Measurements from ENCODE around the gene DYNLL1.
"Not testable (repeated sequence)": the region's sequence is repeated elsewhere in the genome, so short reads cannot be mapped to it uniquely, and the experiment has no call there.

DYNLL1 gene

DNA sequence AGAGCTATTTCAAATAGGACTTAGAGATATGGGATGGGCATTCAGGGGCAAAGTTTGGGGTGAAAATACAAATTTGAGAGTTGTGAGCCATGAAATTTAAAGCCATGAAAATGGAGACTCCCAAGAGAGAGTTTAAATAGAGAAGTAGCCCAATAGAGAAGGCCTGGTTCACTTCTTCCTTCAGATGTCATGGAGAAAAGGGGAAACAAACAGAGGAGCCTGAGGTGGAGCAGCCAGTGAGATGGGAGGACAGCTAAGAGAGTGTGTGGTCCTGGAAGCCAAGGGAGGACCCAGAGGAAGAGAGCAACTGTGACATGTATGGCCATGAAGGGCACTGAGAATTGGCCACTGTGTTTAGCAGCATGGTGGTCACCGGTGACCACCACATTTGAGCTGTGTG, 12.3 kb upstream of the DYNLL1 start:
- DNase-seq (ENCODE audit: low read depth, low spot score) = no peak
- H3K4me3 ChIP-seq (ENCODE audit: low read depth, low read length) = no peak overlapping the region
- TF ChIP-seq, protein P1, sequence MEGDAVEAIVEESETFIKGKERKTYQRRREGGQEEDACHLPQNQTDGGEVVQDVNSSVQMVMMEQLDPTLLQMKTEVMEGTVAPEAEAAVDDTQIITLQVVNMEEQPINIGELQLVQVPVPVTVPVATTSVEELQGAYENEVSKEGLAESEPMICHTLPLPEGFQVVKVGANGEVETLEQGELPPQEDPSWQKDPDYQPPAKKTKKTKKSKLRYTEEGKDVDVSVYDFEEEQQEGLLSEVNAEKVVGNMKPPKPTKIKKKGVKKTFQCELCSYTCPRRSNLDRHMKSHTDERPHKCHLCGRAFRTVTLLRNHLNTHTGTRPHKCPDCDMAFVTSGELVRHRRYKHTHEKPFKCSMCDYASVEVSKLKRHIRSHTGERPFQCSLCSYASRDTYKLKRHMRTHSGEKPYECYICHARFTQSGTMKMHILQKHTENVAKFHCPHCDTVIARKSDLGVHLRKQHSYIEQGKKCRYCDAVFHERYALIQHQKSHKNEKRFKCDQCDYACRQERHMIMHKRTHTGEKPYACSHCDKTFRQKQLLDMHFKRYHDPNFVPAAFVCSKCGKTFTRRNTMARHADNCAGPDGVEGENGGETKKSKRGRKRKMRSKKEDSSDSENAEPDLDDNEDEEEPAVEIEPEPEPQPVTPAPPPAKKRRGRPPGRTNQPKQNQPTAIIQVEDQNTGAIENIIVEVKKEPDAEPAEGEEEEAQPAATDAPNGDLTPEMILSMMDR (IDR thresholded peaks at IDR 0.05; ENCODE audit: low read depth, low read length) = no peak
- in situ Hi-C loops (cut with HindIII; ENCODE audit: low sequenced_read_pairs) = no loop called here

DNA sequence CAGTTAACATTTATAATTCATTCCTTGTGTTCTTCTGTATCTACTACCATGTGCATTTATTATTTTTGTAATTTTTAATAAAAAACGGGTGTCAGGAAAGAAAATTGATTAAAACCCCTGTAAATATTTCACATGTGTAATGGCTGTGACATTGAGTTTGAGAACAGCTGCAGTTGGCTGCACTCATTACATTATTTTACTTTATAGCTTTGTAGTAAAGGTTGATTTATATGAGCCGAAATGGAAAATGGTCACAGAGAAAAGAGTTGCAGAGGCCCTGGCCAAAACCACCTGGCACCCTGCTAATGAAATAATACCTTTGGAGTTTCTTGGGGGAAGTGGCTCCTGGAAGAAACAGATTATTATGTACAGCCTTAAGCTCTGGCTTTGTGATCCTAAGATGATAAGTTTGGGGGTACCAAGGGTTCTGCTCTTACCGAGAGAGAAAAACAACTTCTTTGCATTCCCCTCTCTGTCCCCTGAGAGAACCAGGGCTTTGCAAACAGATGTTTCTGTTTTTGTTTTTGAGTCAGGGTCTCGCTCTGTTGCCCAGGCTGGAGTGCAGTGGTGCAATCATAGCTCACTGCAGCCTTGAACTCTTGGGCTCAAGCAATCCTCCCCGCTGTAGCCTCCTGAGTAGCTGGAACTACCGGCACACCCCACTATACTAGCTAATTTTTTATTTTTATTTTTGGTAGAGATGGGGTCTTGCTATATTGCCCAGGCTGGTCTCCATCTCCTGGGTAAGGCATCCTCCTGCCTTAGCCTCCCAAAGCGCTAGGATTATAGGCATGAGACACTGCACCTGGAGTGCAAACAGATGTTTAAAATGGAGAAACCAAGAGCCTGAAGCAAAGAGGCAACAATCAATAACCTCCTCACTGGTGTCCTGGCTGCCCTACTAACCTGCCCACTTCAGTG, 9.7 kb upstream of the DYNLL1 start:
- in situ Hi-C loops (cut with HindIII; ENCODE audit: low sequenced_read_pairs) = no loop called here
- H3K4me3 ChIP-seq (ENCODE audit: low read depth, low read length) = no peak overlapping the region
- no peak for DNase-seq (ENCODE audit: low read depth, low spot score)
- TF ChIP-seq, protein P1 (IDR thresholded peaks at IDR 0.05; ENCODE audit: low read depth, low read length) = no peak

DNA sequence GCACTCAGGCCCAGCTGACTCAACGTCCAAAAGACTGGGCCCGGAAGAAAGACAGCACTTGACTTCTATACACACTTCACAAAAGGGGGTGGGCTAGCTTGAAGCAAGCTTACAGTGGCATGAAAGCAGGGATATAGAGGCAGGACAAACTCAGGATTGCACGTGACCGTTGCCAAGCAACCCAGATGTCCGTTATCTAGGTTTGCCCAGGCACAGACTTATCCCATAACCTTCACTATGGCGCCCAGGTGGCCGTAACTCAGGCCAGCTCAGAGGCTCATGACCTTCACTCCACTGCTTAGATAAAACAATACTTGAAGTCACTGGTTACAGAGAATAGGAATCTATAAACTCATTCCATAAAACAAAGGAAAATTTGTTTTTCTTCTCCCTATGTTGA, 8.4 kb upstream of the DYNLL1 start:
- H3K4me3 ChIP-seq (ENCODE audit: low read depth, low read length); in situ Hi-C loops (cut with HindIII; ENCODE audit: low sequenced_read_pairs); DNase-seq (ENCODE audit: low read depth, low spot score): not testable (repeated sequence)

- H3K4me3 ChIP-seq (ENCODE audit: low read depth, low read length) = no peak overlapping the region
- TF ChIP-seq, protein P1 (IDR thresholded peaks at IDR 0.05; ENCODE audit: low read depth, low read length) = no peak
- no peak for DNase-seq (ENCODE audit: low read depth, low spot score)
- in situ Hi-C loops (cut with HindIII; ENCODE audit: low sequenced_read_pairs) = no loop called here
Observed at GRCh38 chr12:120488057-120488640, 7.8 kb upstream of the DYNLL1 start.

GRCh38 chr12:120489018-120489417, 6.9 kb upstream of the DYNLL1 start:
- TF ChIP-seq, protein P1 (IDR thresholded peaks at IDR 0.05; ENCODE audit: low read depth, low read length) = no peak
- in situ Hi-C loops (cut with HindIII; ENCODE audit: low sequenced_read_pairs) = no loop called here
- DNase-seq (ENCODE audit: low read depth, low spot score) = no peak
- no peak overlapping the region for H3K4me3 ChIP-seq (ENCODE audit: low read depth, low read length)

GRCh38 chr12:120490325-120490724, 5.6 kb upstream of the DYNLL1 start:
- in situ Hi-C loops (cut with HindIII; ENCODE audit: low sequenced_read_pairs) = no loop called here
- no peak overlapping the region for H3K4me3 ChIP-seq (ENCODE audit: low read depth, low read length)
- TF ChIP-seq, protein P1 (IDR thresholded peaks at IDR 0.05; ENCODE audit: low read depth, low read length) = no peak
- no peak for DNase-seq (ENCODE audit: low read depth, low spot score)
